ENCODE results near the gene HSD3B2. TPM values are rescaled to one million over a fixed set of nuclear protein-coding genes. Genes with fewer than 3 reads are reported as not detected.

Gene HSD3B2
- polyA plus RNA-seq, 2 donors = 0.07 TPM; not detected in 1

DNA sequence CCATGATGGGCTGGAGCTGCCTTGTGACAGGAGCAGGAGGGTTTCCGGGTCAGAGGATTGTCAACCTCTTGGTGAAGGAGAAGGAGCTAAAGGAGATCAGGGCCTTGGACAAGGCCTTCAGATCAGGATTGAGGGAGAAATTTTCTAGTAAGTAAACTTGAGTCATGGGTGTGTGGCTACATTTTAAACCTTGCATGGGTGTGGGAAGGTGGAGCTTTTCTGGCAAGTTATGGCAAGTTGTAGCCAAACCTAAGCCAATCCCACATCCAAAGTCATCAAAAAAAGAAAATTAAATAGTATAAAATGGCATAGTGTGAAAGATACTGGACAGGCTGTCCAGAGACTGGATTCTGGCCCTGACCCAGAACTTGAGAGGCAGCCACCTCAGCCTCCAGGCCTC lies 52.3 kb downstream of the HSD3B2 start:
- 66 to 84% methylated on average over 1 of the region's 1 CpG for WGBS, 2 donors
- H3K9me3 ChIP-seq (ENCODE audit: control insufficient read depth in 2 of 2, insufficient read depth in 1 of 2, low read depth in 1 of 2, low read length in 1 of 2) = no peaks in the 10 kb centered on the region
- no peak overlapping the region for H3K4me3 ChIP-seq (ENCODE audit: low read depth in 1 of 2, low read length in 2 of 2)
- H3K27me3 ChIP-seq (ENCODE audit: control insufficient read depth in 1 of 2, insufficient read depth in 2 of 2, low read length in 2 of 2) = no peaks in the 10 kb centered on the region
- no peaks in the 10 kb centered on the region for H3K36me3 ChIP-seq (ENCODE audit: control insufficient read depth in 2 of 2, insufficient read depth in 2 of 2, low read length in 1 of 2)
- H3K27ac ChIP-seq (ENCODE audit: low read depth in 2 of 2, low read length in 1 of 2) = peak overlapping the region; percentile 35 to 37
- H3K4me1 ChIP-seq (ENCODE audit: control insufficient read depth in 2 of 2, insufficient read depth in 2 of 2, low read length in 1 of 2) = peaks cover 0 to 3% of the 10 kb centered on the region in 2 donors

GRCh38 chr1:119467857-119468668 lies 53.1 kb downstream of the HSD3B2 start:
- Histone ChIP-seq H3K4me3 (ENCODE audit: low read depth in 1 of 2, low read length in 2 of 2) (no peak overlapping the region), H3K27me3 (ENCODE audit: control insufficient read depth in 1 of 2, insufficient read depth in 2 of 2, low read length in 2 of 2) (no peaks in the 10 kb centered on the region), H3K36me3 (ENCODE audit: control insufficient read depth in 2 of 2, insufficient read depth in 2 of 2, low read length in 1 of 2) (no peaks in the 10 kb centered on the region), H3K27ac (ENCODE audit: low read depth in 2 of 2, low read length in 1 of 2) (peak overlapping the region in 1 of 2 donors; percentile 9), H3K4me1 (ENCODE audit: control insufficient read depth in 2 of 2, insufficient read depth in 2 of 2, low read length in 1 of 2) (peaks cover 0 to 3% of the 10 kb centered on the region in 2 donors), H3K9me3 (ENCODE audit: control insufficient read depth in 2 of 2, insufficient read depth in 1 of 2, low read depth in 1 of 2, low read length in 1 of 2) (no peaks in the 10 kb centered on the region)
- WGBS, 2 donors = 38 to 44% methylated on average over 4 of the region's 4 CpGs

GRCh38 chr1:119469741-119470140 lies 54.8 kb downstream of the HSD3B2 start:
- WGBS, 2 donors = 62 to 68% methylated on average over 1 of the region's 1 CpG

DNA sequence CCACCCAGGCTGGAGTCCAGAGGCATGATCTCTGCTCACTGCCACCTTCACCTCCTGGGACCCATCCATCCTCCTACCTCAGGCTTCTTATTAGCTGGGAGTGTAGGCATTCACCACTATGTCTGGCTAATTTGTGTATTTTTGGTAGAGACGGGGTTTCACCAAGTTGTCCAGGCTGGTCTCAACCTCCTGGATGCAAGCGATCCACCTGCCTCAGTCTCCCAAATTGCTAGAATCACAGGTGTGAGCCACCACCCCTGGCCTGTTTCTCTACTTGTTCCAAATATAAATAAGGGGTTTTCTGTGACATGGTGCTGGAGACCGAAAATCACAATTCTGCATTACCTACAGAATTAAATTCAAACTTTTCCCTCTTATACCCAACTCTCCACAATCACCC lies 55.4 kb downstream of the HSD3B2 start:
- H3K36me3 ChIP-seq (ENCODE audit: control insufficient read depth in 2 of 2, insufficient read depth in 2 of 2, low read length in 1 of 2) = no peaks in the 10 kb centered on the region
- H3K27me3 ChIP-seq (ENCODE audit: control insufficient read depth in 1 of 2, insufficient read depth in 2 of 2, low read length in 2 of 2) = no peaks in the 10 kb centered on the region
- WGBS, 2 donors = 90 to 93% methylated on average over 3 of the region's 3 CpGs
- H3K4me3 ChIP-seq (ENCODE audit: low read depth in 1 of 2, low read length in 2 of 2) = no peak overlapping the region
- no peaks in the 10 kb centered on the region for H3K9me3 ChIP-seq (ENCODE audit: control insufficient read depth in 2 of 2, insufficient read depth in 1 of 2, low read depth in 1 of 2, low read length in 1 of 2)
- no peak overlapping the region for H3K27ac ChIP-seq (ENCODE audit: low read depth in 2 of 2, low read length in 1 of 2)
- H3K4me1 ChIP-seq (ENCODE audit: control insufficient read depth in 2 of 2, insufficient read depth in 2 of 2, low read length in 1 of 2) = peaks cover 0 to 3% of the 10 kb centered on the region in 2 donors

More at GRCh38 chr1:119469741-119470140, 54.8 kb downstream of the HSD3B2 start:
- no peaks in the 10 kb centered on the region for H3K36me3 ChIP-seq (ENCODE audit: control insufficient read depth in 2 of 2, insufficient read depth in 2 of 2, low read length in 1 of 2)
- H3K9me3 ChIP-seq (ENCODE audit: control insufficient read depth in 2 of 2, insufficient read depth in 1 of 2, low read depth in 1 of 2, low read length in 1 of 2) = no peaks in the 10 kb centered on the region
- no peak overlapping the region for H3K27ac ChIP-seq (ENCODE audit: low read depth in 2 of 2, low read length in 1 of 2)
- no peak overlapping the region for H3K4me3 ChIP-seq (ENCODE audit: low read depth in 1 of 2, low read length in 2 of 2)
- peaks cover 0 to 3% of the 10 kb centered on the region in 2 donors for H3K4me1 ChIP-seq (ENCODE audit: control insufficient read depth in 2 of 2, insufficient read depth in 2 of 2, low read length in 1 of 2)
- no peaks in the 10 kb centered on the region for H3K27me3 ChIP-seq (ENCODE audit: control insufficient read depth in 1 of 2, insufficient read depth in 2 of 2, low read length in 2 of 2)

DNA sequence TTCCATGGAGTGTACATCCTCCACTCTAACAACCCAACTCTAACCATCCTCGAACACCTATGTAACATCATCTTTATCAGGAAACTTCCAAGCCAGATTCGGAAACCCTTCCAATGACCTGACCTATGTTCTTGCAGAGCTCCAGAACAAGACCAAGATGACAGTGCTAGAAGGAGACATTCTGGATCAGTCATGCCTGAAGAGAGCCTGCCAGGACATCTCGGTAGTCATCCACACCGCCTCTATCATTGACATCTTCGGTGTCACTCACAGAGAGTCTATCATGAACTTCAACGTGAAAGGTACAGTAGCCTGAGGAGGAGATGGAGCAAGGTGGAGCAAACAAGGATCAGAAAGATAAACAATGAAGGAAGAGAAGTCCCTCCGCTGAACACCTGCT lies 56.0 kb downstream of the HSD3B2 start:
- no peaks in the 10 kb centered on the region for H3K27me3 ChIP-seq (ENCODE audit: control insufficient read depth in 1 of 2, insufficient read depth in 2 of 2, low read length in 2 of 2)
- no peak overlapping the region for H3K4me3 ChIP-seq (ENCODE audit: low read depth in 1 of 2, low read length in 2 of 2)
- WGBS, 2 donors = 88 to 89% methylated on average over 7 of the region's 7 CpGs
- H3K9me3 ChIP-seq (ENCODE audit: control insufficient read depth in 2 of 2, insufficient read depth in 1 of 2, low read depth in 1 of 2, low read length in 1 of 2) = no peaks in the 10 kb centered on the region
- peaks cover 0 to 3% of the 10 kb centered on the region in 2 donors for H3K4me1 ChIP-seq (ENCODE audit: control insufficient read depth in 2 of 2, insufficient read depth in 2 of 2, low read length in 1 of 2)
- no peak overlapping the region for H3K27ac ChIP-seq (ENCODE audit: low read depth in 2 of 2, low read length in 1 of 2)
- H3K36me3 ChIP-seq (ENCODE audit: control insufficient read depth in 2 of 2, insufficient read depth in 2 of 2, low read length in 1 of 2) = no peaks in the 10 kb centered on the region

- Histone ChIP-seq H3K4me1 (ENCODE audit: control insufficient read depth in 2 of 2, insufficient read depth in 2 of 2, low read length in 1 of 2) (peaks cover 0 to 3% of the 10 kb centered on the region in 2 donors), H3K9me3 (ENCODE audit: control insufficient read depth in 2 of 2, insufficient read depth in 1 of 2, low read depth in 1 of 2, low read length in 1 of 2) (no peaks in the 10 kb centered on the region), H3K27me3 (ENCODE audit: control insufficient read depth in 1 of 2, insufficient read depth in 2 of 2, low read length in 2 of 2) (no peaks in the 10 kb centered on the region), H3K27ac (ENCODE audit: low read depth in 2 of 2, low read length in 1 of 2) (no peak overlapping the region), H3K36me3 (ENCODE audit: control insufficient read depth in 2 of 2, insufficient read depth in 2 of 2, low read length in 1 of 2) (no peaks in the 10 kb centered on the region), H3K4me3 (ENCODE audit: low read depth in 1 of 2, low read length in 2 of 2) (no peak overlapping the region)
- WGBS, 2 donors = 82 to 88% methylated on average over 5 of the region's 5 CpGs
Observed at GRCh38 chr1:119471566-119471965, 56.6 kb downstream of the HSD3B2 start.

DNA sequence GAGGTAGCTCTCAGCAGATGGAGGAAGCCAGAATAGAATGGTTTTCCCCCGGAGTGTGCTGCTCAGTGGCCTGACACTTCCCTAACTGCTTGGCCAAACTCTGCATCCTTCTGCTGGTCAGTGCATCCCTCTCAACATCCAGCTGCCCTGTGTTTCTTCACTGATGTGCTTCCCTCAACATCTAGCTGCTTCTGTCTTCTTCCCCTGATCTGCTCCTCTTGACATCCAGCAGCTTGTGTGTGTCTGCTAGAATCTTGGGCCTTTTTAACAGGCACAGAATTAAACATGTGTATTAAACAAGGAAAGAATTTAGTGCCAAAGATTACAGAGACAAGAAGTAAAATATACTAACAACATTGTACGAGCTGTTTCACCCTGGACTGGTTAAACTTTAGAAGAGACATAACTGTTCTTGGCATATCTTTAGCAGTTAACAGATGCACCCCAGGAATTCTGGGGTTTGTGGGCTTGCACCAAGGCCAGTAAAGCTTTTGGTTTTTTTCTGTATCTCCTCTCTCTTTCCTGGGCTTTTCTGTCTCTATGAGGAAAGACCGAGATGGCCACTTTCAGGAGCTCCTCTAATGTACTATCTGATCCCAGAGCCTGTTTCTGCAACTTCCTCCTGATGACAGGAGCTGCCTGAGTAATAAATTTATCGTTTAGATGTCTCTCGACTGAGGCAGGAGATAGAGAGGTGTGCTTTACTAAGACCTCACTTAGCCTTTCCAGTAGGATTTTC lies 57.3 kb downstream of the HSD3B2 start:
- Histone ChIP-seq H3K27me3 (ENCODE audit: control insufficient read depth in 1 of 2, insufficient read depth in 2 of 2, low read length in 2 of 2) (no peaks in the 10 kb centered on the region), H3K4me1 (ENCODE audit: control insufficient read depth in 2 of 2, insufficient read depth in 2 of 2, low read length in 1 of 2) (peaks cover 0 to 3% of the 10 kb centered on the region in 2 donors), H3K27ac (ENCODE audit: low read depth in 2 of 2, low read length in 1 of 2) (no peak overlapping the region), H3K9me3 (ENCODE audit: control insufficient read depth in 2 of 2, insufficient read depth in 1 of 2, low read depth in 1 of 2, low read length in 1 of 2) (no peaks in the 10 kb centered on the region), H3K4me3 (ENCODE audit: low read depth in 1 of 2, low read length in 2 of 2) (no peak overlapping the region), H3K36me3 (ENCODE audit: control insufficient read depth in 2 of 2, insufficient read depth in 2 of 2, low read length in 1 of 2) (no peaks in the 10 kb centered on the region)
- WGBS, 2 donors = 48 to 52% methylated on average over 5 of the region's 5 CpGs

Other genes with a start within 250 kb of the HSD3B2 start
- gene HAO2, start 46.4 kb upstream of the HSD3B2 start, polyA plus RNA-seq = not detected
- not detected for gene HSD3B1, start 92.1 kb downstream of the HSD3B2 start, polyA plus RNA-seq
- gene ZNF697, start 233.1 kb downstream of the HSD3B2 start, polyA plus RNA-seq = under 1 TPM; 0.26 to 0.40 TPM